Transverse colon (tissue), 3 donors: ENCODE measurements around the gene NTHL1.

Source experiments
- EP300 ChIP-seq: sonication (generic); formaldehyde crosslinking; IDR thresholded peaks from one replicate; pipeline ENCODE4 v1.6.1; 2017; ENCODE audit warnings: antibody characterized with exemption, low read depth
- POLR2A ChIP-seq: fragments of 450-650 bp; IDR thresholded peaks from one replicate; pipeline ENCODE4 v1.6.1; 2016; ENCODE audit warnings: antibody characterized with exemption, mild to moderate bottlenecking, moderate library complexity
- TF ChIP-seq, protein P1 (sequence below), 5 experiments: fragments of 200-600 bp in 3 of 5; fragments of 450-650 bp in 2 of 5; sonication (generic) in 3 of 5; IDR thresholded peaks; 1 replicate in 2 of 5; 2 replicates in 3 of 5; pipeline ENCODE4 v1.5.1; 2016 to 2017; ENCODE audit warnings: antibody characterized with exemption in 5 of 5, inconsistent platforms in 3 of 5, mild to moderate bottlenecking in 2 of 5, moderate library complexity in 1 of 5

DNA sequence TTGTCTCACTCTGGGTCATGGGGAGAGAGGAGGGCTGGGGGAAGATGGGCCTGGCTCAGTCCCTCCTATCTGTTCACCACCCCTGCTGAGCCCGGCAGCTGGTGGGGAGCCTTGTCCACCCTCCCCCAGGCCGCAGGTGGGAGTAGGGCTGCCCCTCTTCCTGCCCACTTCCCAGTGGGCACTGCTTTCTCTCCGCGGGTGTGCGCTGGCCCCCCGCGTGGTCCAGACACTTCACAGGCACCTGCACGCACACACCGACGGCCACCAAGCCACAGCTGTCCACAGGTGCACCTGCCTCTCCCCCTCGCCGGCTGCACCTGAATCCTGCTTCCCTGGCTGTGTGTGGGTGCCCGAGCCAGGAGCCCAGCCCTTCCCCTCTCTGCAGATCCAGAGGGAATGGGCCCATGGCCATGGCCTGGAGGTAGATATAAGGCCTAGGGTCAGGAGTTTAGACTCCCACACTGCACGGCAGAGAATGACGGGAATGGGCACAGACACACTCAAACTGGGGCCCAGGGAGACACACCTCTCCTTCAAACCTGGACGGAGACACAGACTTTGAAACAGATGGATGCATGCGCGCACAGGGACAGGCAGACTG lies 18.9 kb downstream of the NTHL1 start:
- TF ChIP-seq POLR2A (no peak), EP300 (no peak)
- TF ChIP-seq, protein P1, sequence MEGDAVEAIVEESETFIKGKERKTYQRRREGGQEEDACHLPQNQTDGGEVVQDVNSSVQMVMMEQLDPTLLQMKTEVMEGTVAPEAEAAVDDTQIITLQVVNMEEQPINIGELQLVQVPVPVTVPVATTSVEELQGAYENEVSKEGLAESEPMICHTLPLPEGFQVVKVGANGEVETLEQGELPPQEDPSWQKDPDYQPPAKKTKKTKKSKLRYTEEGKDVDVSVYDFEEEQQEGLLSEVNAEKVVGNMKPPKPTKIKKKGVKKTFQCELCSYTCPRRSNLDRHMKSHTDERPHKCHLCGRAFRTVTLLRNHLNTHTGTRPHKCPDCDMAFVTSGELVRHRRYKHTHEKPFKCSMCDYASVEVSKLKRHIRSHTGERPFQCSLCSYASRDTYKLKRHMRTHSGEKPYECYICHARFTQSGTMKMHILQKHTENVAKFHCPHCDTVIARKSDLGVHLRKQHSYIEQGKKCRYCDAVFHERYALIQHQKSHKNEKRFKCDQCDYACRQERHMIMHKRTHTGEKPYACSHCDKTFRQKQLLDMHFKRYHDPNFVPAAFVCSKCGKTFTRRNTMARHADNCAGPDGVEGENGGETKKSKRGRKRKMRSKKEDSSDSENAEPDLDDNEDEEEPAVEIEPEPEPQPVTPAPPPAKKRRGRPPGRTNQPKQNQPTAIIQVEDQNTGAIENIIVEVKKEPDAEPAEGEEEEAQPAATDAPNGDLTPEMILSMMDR (IDR thresholded peaks at IDR 0.05) = no peak
